Retina (tissue), 1 donor: ENCODE results near the gene CRAT.

Experiments used
- DNase-seq: peaks from one replicate; pipeline ENCODE4 v3.0.0-alpha.2; 2016

The CRAT gene

GRCh38 chr9:129109537-129109903, 1.1 kb downstream of the CRAT start:
- peak; percentile 11 for DNase-seq

DNA sequence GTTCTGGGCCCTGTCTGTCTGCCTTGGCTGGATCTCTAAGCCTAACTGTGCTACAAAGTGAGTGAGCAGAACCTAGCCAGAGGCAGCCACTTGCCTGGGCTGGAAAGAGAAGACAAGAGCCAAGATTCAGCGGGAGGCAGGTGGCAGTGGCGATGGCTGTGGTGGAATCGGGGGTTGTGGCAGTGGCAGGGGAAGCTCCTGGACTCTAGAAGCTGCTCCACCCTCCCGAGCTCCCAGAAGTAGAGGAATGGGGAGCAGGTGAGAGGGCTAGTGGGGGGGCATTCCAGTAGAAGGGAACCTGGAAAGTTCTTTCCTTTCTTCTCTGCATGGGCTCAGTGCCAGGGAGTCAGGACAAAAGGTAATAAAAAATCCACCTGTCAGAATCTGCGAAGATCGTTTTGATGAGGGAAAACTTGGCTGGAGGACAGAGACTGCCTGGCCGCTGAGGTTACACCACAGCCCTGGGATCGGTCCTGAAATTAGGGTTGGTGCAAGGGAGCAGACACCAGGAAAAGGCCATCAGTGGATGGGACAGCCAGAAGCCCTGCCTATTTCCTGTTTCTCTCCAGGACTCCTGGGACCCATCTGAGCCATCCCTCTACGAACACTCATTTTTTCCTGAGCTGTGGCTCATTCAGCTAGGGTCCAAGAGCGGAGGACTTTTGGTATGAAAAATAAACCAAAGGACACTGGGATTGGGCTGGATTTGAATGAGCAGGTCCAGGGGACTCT, 1.6 kb downstream of the CRAT start:
- DNase-seq: no peak

DNA sequence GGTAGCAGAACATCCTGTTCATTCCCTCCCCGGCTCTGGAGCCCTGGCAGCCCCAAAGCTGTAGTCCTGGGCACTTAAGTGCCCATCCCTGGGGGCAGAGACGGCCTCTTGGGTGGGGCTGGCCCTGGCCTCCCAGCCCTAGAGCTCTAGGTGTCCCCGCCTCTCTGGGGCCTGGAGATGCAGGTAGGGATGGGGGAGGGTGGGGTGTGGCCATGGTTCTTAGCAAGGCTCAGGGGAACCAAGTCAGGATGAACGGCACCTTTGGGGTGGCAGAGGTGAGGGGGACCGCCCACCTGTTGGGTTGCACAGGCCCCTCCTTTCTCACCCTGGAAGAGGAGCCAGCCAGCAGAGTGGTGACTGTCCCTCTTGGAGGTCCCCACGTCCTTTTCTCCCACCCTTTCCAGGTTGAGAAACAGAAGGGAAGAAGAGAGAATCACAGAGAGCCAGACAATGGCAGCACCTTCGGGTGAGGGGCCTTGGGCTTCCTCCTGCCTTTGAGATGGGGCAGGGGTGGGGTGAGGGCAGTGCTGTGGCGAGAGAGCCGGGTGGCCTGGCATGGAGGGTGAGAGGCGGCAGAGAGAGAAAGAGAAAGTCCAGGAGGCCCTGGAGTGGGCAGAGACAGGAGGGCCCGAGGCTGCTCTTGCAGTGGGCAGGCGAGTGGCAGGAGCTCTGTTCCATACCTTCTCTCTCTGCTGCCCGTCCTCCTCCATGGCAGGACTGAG, 2.3 kb downstream of the CRAT start:
- DNase-seq: no peak

- DNase-seq: no peak
Observed at GRCh38 chr9:129107651-129108050, 2.9 kb downstream of the CRAT start.

GRCh38 chr9:129105857-129106694, 4.5 kb downstream of the CRAT start:
- DNase-seq: no peak

GRCh38 chr9:129104051-129104450, 6.5 kb downstream of the CRAT start:
- DNase-seq: no peak

GRCh38 chr9:129103595-129103965, 7.0 kb downstream of the CRAT start:
- DNase-seq: no peak

- peak; percentile 36 for DNase-seq
Observed at GRCh38 chr9:129102791-129103594, 7.6 kb downstream of the CRAT start.

DNA sequence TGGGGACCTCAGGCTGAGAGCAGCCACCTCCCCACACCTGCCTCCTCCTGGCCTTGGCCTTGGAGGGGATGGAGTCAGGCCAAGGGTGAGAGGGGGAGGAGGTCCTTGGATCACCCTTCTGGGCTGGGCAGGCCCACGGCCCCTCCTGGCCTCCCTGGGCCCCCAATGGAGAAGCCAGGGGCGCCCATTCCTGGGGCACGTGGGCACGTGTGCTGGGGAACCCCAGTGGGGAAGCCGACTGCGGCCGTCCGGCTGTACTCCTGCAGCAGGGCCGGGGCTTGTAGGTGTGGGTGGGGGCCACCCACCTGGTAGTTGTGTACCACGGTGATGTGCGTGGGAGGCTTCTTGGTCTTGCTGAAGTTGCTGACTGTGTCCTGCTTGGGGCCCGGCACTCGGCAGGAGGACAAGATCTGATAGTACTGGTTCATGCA, 8.5 kb downstream of the CRAT start:
- no peak for DNase-seq

DNA sequence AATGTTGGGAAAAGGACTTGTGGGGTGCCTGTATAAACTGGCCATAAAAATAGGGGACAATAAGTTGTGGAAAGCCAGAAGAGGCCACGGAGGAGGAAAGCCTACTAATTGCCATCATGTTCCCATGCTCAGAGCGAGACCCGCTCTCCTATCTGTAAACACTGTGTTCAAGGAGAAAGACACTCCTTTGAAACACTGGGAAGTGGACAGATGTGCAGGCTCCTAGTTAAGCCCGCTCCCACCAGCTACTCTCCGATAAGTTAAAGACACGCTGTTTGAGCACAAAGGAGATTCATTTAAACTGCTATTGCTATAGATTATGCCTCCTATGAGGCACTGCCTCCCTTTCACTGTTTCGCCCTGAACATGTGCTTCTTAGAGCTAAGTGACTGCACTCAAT, 9.3 kb downstream of the CRAT start:
- DNase-seq: no peak

DNA sequence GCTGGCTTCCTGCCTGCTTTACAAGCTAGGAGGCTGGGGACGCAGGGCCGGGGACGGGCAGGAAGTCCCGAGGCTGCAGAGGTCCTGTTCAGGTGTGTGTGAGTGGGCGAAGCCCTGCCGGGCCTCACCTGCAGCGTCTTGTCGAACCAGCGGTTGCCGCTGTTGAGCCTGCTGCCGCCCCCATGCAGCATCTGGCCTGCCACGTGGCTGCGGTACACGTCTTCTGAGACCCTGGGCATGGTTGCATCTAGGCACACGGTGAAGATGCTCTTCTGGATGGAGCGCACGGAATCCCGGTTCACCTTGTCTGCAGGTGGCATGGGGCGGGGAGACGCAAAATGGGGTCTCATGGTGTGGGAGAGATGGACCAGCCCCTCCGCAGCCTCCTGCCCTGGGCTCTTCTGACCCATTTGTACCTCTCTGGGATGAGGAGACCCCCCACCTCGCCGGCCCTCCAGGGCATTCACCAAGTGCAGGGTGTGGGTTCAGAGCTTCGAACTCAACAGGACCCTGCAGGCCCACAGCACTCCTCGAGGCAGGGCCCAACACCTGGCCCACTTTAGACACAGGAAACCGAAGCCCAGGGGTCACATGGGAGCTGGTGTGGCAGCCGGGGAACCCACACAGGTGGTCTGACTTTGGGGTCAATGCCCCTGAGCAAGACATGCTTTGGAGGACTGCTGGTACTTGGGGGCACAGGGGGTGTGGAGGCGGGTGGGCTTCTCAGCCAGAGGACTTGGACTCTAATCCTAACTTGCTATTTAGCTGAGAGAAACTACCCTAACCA, 10.0 kb downstream of the CRAT start:
- DNase-seq: no peak

DNA sequence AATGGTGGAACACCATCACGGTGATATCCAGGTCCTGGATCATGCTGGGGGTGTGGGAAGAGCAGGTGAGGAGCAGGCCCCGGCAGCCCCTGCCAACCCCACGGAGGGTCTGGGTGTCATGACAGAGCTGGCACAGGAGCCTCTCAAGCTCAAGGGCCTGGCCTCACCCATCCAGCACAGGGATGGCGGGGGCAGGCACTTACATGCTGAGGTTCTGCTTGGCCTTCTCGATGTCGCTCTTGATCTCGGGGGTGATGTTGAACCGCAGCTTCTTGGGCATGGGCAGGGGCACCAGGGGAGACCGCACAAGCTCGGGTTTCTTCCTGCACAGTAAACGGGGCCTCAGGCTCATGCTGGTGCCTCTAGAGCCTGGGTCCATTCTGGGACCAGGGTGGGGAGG, 12.3 kb downstream of the CRAT start:
- DNase-seq: no peak

GRCh38 chr9:129097671-129098306, 12.8 kb downstream of the CRAT start:
- DNase-seq: no peak

GRCh38 chr9:129095908-129096307, 14.7 kb downstream of the CRAT start:
- DNase-seq: no peak

DNA sequence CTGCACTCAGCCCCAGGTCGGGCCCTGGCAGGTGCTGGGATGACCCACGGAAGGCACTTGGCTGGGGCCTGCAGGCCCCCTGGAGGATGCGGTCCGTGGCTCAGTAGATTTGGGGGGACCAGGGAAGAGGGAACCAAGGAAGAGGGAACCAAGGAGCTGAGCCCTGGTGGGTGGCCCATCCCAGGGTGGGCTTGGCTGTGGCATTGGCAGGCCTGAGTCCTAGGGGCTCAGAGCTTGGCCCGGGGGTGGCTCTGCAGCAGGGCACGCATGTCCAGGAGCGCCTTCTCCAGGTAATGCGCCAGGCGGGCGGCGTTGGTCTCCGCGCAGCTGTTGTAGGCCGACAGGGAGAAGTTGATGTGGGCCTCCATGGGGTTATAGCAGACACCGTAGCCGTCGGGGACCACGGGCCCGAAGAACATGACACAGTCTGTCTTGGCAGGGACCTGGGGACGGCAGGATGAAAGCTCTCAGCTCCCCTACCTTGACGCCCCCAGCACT, 15.4 kb downstream of the CRAT start:
- DNase-seq: no peak

GRCh38 chr9:129094387-129095169, 16.0 kb downstream of the CRAT start:
- no peak for DNase-seq

GRCh38 chr9:129093602-129094386, 16.8 kb downstream of the CRAT start:
- no peak for DNase-seq

DNA sequence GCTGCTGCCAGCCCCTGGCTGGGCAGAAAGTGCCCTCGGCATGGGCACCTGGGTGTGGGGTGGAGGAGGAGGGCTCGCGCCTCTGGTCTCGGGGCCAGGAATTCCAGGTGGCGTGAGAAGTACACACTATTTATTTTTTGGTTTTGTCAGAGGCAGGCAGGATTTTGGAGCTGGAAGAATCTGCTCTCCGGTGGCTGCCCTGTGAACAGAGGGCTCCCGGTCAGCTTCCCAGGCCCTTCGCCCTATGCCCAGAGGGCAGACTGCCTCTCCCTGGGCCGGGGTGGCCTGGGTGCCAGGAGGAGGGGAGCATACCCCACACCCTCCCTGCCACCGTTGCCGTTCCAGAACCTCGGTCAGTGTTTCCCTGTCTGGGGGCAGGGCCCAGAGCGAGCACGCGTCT, 21.3 kb downstream of the CRAT start:
- DNase-seq: no peak

DNA sequence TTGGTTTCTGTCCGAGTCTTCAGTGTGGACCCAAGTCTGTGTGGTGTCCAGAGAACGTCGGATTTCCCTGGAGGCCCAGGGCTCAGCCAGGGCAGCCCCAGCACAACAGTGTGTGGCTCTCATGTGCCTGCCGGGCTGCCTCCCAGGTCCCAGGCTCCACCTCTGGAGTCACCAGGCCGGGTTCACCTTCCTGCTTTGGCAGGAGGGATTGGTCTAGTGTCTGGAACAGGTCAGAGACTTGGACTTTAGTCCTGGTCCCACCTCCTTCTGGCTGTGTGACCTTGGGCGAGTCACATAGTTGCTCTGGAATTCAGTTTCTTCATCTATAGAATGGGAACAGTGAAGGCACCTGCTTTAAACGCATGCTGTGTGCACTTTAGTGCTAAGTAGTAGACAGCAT, 26.5 kb downstream of the CRAT start:
- no peak for DNase-seq
